A549 (cell line): ENCODE measurements around the gene CRADD. TPM values are rescaled to one million over a fixed set of nuclear protein-coding genes. Genes with fewer than 3 reads are reported as not detected.
A peak's percentile ranks its signal among the peaks of the same experiment; 100 is the strongest.

ENCODE experiments used
- ATAC-seq, 2 experiments: fragments of 200-7000 bp in 1 of 2; fragments of >200 bp in 1 of 2; cut with Nextera tagmentation in 1 of 2; cut with Tn5 transposase in 1 of 2; 3 replicates each; pipeline versions ENCODE4 v1.8.0 to v1.9.1; 2018 to 2020; ENCODE audit warnings: mild to moderate bottlenecking in 1 of 2, moderate library complexity in 1 of 2
- CTCF ChIA-PET: fragments of 300-600 bp; sonication (Branson Sonifier 250); formaldehyde crosslinking; extraction: SDS; loops from one replicate; lab custom pipeline; 2021; ENCODE audit warnings: antibody characterized with exemption, inconsistent platforms; lab: Yijun Ruan, JAX
- POLR2A ChIA-PET: fragments of 350-600 bp; formaldehyde crosslinking; extraction: SDS; loops from one replicate; lab custom pipeline; 2021; ENCODE audit warnings: antibody characterized with exemption, inconsistent platforms; lab: Yijun Ruan, JAX
- DNase-seq, 2 experiments: peaks; one replicate each; pipeline versions ENCODE4 v3.0.0 to v3.0.0-alpha.2; 2011 to 2016; ENCODE audit warnings: low read depth in 1 of 2, low spot score in 1 of 2
- FAIRE-seq: peaks from 2 replicates; lab custom pipeline; 2011; peaks lifted over from hg19 to GRCh38; lab: Jason Lieb, UNC
- H3K27ac ChIP-seq, 2 experiments: fragments of >200 bp; sonication (Bioruptor Twin); formaldehyde crosslinking; 3 replicates each; pipeline ENCODE4 v1.5.1; 2016 to 2017
- H3K4me1 ChIP-seq: fragments of >200 bp; sonication (Bioruptor Twin); formaldehyde crosslinking; 3 replicates; pipeline ENCODE4 v1.6.1; 2016
- H3K4me2 ChIP-seq: fragments of >200 bp; sonication (Bioruptor Twin); formaldehyde crosslinking; 3 replicates; pipeline ENCODE4 v1.6.1; 2016
- H3K4me3 ChIP-seq: fragments of >200 bp; sonication (Bioruptor Twin); formaldehyde crosslinking; 3 replicates; pipeline ENCODE4 v1.5.1; 2016
- H3K9me3 ChIP-seq: fragments of >200 bp; sonication (Bioruptor Twin); formaldehyde crosslinking; 3 replicates; pipeline ENCODE4 v1.6.1; 2016
- CEBPB ChIP-seq, 2 experiments: fragments of >200 bp in 1 of 2; sonication (Bioruptor Twin) in 1 of 2; formaldehyde crosslinking in 1 of 2; IDR thresholded peaks; 2 replicates each; pipeline ENCODE4 v1.6.1; 2012 to 2016
- EHF ChIP-seq: fragments of 250-450 bp; sonication (Bioruptor Pico); IDR thresholded peaks from 2 replicates; pipeline ENCODE4 v1.5.0; 2020; ENCODE audit warnings: mild to moderate bottlenecking
- FOSB ChIP-seq: fragments of 250-450 bp; sonication (Bioruptor Pico); IDR thresholded peaks from 2 replicates; pipeline ENCODE4 v1.5.0; 2020; ENCODE audit warnings: mild to moderate bottlenecking, moderate library complexity
- HDAC2 ChIP-seq: fragments of 200-600 bp; sonication (generic); IDR thresholded peaks from 2 replicates; pipeline ENCODE4 v1.6.1; 2016
- HEYL ChIP-seq: fragments of 250-450 bp; sonication (Bioruptor Pico); IDR thresholded peaks from 2 replicates; pipeline ENCODE4 v1.8.0; 2021; ENCODE audit warnings: mild to moderate bottlenecking, moderate library complexity
- HOXA7 ChIP-seq: fragments of 250-450 bp; sonication (Bioruptor Pico); IDR thresholded peaks from 2 replicates; pipeline ENCODE4 v1.5.0; 2020; ENCODE audit warnings: mild to moderate bottlenecking, moderate library complexity
- HOXB13 ChIP-seq: fragments of 250-450 bp; sonication (Bioruptor Pico); IDR thresholded peaks from 2 replicates; pipeline ENCODE4 v1.5.0; 2020; ENCODE audit warnings: low read depth, mild to moderate bottlenecking, moderate library complexity
- JUNB ChIP-seq: fragments of >200 bp; sonication (Bioruptor Twin); formaldehyde crosslinking; IDR thresholded peaks from 2 replicates; pipeline ENCODE4 v1.6.1; 2016
- KDM1A ChIP-seq: fragments of 200-600 bp; sonication (generic); IDR thresholded peaks from 2 replicates; pipeline ENCODE4 v1.6.1; 2016; ENCODE audit warnings: low read depth, mild to moderate bottlenecking
- NPAS2 ChIP-seq: fragments of 250-450 bp; sonication (Bioruptor Pico); IDR thresholded peaks from 2 replicates; pipeline ENCODE4 v1.8.0; 2022; ENCODE audit warnings: mild to moderate bottlenecking, moderate library complexity, borderline replicate concordance
- NR3C1 ChIP-seq: fragments of >200 bp; sonication (Bioruptor Twin); formaldehyde crosslinking; IDR thresholded peaks from 3 replicates; pipeline ENCODE4 v1.6.1; 2017
- PHF8 ChIP-seq: fragments of 200-600 bp; sonication (generic); IDR thresholded peaks from 2 replicates; pipeline ENCODE4 v1.6.1; 2016; ENCODE audit warnings: low read depth, mild to moderate bottlenecking, antibody characterized with exemption, moderate library complexity, borderline replicate concordance
- POLR2AphosphoS2 ChIP-seq: conservative IDR thresholded peaks from 2 replicates; pipeline ENCODE4 v1.6.1; 2012; ENCODE audit warnings: low read length, improper control_type of control experiment, inconsistent platforms
- RFX5 ChIP-seq: fragments of 450-650 bp; IDR thresholded peaks from 2 replicates; pipeline ENCODE4 v1.7.1; 2014; ENCODE audit warnings: antibody characterized with exemption, mild to moderate bottlenecking, moderate library complexity
- RNF2 ChIP-seq: fragments of 200-600 bp; sonication (generic); IDR thresholded peaks from 2 replicates; pipeline ENCODE4 v1.6.1; 2016; ENCODE audit warnings: low read depth, mild to moderate bottlenecking, antibody characterized with exemption, moderate library complexity, borderline replicate concordance
- TP53 ChIP-seq: fragments of 250-450 bp; sonication (Bioruptor Pico); IDR thresholded peaks from 2 replicates; pipeline ENCODE4 v1.5.0; 2021; ENCODE audit warnings: mild to moderate bottlenecking, moderate library complexity
- ZC3H11A ChIP-seq: fragments of 450-650 bp; IDR thresholded peaks from 2 replicates; pipeline ENCODE4 v1.6.1; 2014; ENCODE audit warnings: antibody characterized with exemption, mild to moderate bottlenecking
- ZNF302 ChIP-seq: fragments of 250-450 bp; sonication (Bioruptor Pico); IDR thresholded peaks from 2 replicates; pipeline ENCODE4 v1.9.0; 2021; ENCODE audit warnings: inconsistent platforms, mild to moderate bottlenecking, moderate library complexity
- WGBS: methylation state at CpG from one replicate; pipeline ENCODE4 v1.1.6; 2017; ENCODE audit errors: missing lambda C conversion rate; 5-methylcytosine and 5-hydroxymethylcytosine counted together
- polyA plus RNA-seq, 4 experiments: library from polyadenylated mRNA; depleted of rRNA in 3 of 4; stranded (reverse); fragments of >200 nt; fragmentation: RNase III in 1 of 4; extraction: RNeasy Plus Mini Kit Qiagen cat#74134 plus additional on column Dnase treatment in 1 of 4; gene quantifications; 2 replicates in 3 of 4; 3 replicates in 1 of 4; pipeline ENCODE4 v1.2.3, GENCODE V29; 2011 to 2017
- TF ChIP-seq, protein P1 (sequence below): fragments of 450-650 bp; IDR thresholded peaks from 2 replicates; pipeline ENCODE4 v1.6.1; 2014; ENCODE audit warnings: antibody characterized with exemption
- TF ChIP-seq, protein P2 (sequence below): IDR thresholded peaks from 2 replicates; pipeline ENCODE4 v1.6.1; 2012; ENCODE audit warnings: low read depth, borderline replicate concordance
- TF ChIP-seq, protein P3 (sequence below): fragments of 250-450 bp; sonication (Bioruptor Pico); IDR thresholded peaks from 2 replicates; pipeline ENCODE4 v1.5.0; 2021; ENCODE audit warnings: mild to moderate bottlenecking, moderate library complexity, borderline replicate concordance
- TF ChIP-seq, protein P4 (sequence below): fragments of >200 bp; sonication (Bioruptor Twin); formaldehyde crosslinking; IDR thresholded peaks from 3 replicates; pipeline ENCODE4 v1.6.1; 2016

CRADD gene
- polyA plus RNA-seq, 2 of the 4 experiments (the other 2 are of a cell fraction) = 13.2 to 23.0 TPM

DNA sequence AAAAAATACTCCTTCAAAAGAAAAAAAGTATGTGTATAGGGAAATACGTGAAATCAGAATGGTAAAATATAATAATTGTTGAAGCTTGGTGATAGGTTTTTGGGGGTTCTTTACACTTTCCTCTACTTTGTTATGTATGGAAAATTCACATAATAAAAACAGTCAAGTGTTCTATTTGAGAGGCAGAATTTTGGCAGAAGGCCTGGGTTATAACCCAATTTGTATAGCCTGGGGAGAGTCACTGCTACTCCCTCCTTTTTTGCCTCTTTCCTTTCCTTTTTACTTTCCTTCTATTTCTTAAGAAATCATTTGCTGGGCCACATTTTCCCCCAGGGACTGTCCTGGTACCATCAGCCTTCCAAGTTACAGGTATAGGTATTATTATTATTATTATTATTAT, 105.7 kb downstream of the CRADD start:
- POLR2A ChIA-PET = no interaction called here
- peak overlapping the region; percentile 76; the same call in 1 of the 3 replicates for H3K4me2 ChIP-seq
- no peak for ATAC-seq

DNA sequence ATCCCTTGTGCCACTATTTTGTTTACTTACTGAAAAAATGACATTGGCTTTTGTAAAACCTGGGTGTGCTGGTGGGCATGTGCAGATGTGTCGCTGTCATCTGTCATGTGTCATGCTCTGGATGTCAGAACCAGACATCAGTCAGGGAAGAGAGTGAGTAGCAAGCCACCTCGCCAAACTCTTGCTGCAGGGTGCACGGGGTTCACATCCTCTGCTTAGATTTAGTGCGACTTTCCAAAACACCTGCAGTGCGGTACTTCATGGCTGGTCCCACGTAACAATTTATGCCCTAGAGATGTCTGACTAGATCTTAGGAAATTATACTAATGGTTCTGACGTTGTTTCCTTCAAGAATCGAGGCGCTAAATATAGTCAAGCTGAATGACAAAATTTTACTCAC, 106.7 kb downstream of the CRADD start:
- no peak overlapping the region for H3K4me3 ChIP-seq
- no peak for TF ChIP-seq PHF8
- no peak for TF ChIP-seq NR3C1
- TF ChIP-seq ZC3H11A = no peak; the same call in 1 of the 2 replicates
- DNase-seq (no peak), ATAC-seq (no peak), FAIRE-seq (no peak)
- WGBS = 61% methylated on average over 9 of the region's 9 CpGs
- ChIA-PET CTCF (interaction anchor here (0.6 to 3.6 kb wide), 6 partner anchors 9 to 318 kb away, joined by 3 to 44 read pairs (median 5); no protein-coding TSS in a partner anchor), POLR2A (interaction anchor here (1.9 to 2.5 kb wide), 2 partner anchors 214 to 318 kb away, joined by 8 to 11 read pairs; no protein-coding TSS in a partner anchor)
- peak overlapping the region; percentile 84 to 89 for H3K27ac ChIP-seq
- H3K9me3 ChIP-seq = peaks cover 6% of the 10 kb centered on the region; the same call in 2 of the 3 replicates
- H3K4me1 ChIP-seq = peaks cover 44% of the 10 kb centered on the region
- peak overlapping the region; percentile 76 for H3K4me2 ChIP-seq

More for the DNA sequence above, 105.7 kb downstream of the CRADD start:
- H3K27ac ChIP-seq = peak overlapping the region; percentile 84 to 89
- 89% methylated on average over 1 of the region's 1 CpG for WGBS
- peaks cover 3% of the 10 kb centered on the region; the same call in 2 of the 3 replicates for H3K9me3 ChIP-seq
- CTCF ChIA-PET = interaction anchor here (0.6 to 3.6 kb wide), 2 partner anchors 78 to 319 kb away, joined by 5 to 44 read pairs; no protein-coding TSS in a partner anchor
- H3K4me3 ChIP-seq = no peak overlapping the region
- FAIRE-seq (no peak), DNase-seq (no peak)
- TF ChIP-seq, protein P1, sequence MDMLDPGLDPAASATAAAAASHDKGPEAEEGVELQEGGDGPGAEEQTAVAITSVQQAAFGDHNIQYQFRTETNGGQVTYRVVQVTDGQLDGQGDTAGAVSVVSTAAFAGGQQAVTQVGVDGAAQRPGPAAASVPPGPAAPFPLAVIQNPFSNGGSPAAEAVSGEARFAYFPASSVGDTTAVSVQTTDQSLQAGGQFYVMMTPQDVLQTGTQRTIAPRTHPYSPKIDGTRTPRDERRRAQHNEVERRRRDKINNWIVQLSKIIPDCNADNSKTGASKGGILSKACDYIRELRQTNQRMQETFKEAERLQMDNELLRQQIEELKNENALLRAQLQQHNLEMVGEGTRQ = no peak
- no peak for TF ChIP-seq FOSB
- TF ChIP-seq, protein P2, sequence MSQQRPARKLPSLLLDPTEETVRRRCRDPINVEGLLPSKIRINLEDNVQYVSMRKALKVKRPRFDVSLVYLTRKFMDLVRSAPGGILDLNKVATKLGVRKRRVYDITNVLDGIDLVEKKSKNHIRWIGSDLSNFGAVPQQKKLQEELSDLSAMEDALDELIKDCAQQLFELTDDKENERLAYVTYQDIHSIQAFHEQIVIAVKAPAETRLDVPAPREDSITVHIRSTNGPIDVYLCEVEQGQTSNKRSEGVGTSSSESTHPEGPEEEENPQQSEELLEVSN = no peak
- TF ChIP-seq ZNF302 (CRISPR knock-in tag) = no peak
- no peak for TF ChIP-seq NPAS2
- TF ChIP-seq, protein P3, sequence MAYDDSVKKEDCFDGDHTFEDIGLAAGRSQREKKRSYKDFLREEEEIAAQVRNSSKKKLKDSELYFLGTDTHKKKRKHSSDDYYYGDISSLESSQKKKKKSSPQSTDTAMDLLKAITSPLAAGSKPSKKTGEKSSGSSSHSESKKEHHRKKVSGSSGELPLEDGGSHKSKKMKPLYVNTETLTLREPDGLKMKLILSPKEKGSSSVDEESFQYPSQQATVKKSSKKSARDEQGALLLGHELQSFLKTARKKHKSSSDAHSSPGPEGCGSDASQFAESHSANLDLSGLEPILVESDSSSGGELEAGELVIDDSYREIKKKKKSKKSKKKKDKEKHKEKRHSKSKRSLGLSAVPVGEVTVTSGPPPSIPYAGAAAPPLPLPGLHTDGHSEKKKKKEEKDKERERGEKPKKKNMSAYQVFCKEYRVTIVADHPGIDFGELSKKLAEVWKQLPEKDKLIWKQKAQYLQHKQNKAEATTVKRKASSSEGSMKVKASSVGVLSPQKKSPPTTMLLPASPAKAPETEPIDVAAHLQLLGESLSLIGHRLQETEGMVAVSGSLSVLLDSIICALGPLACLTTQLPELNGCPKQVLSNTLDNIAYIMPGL = no peak
- no peak for TF ChIP-seq TP53
- TF ChIP-seq HOXB13 (CRISPR knock-in tag) = no peak
- no peak for TF ChIP-seq EHF (CRISPR knock-in tag)
- TF ChIP-seq RFX5 = no peak
- TF ChIP-seq, protein P4, sequence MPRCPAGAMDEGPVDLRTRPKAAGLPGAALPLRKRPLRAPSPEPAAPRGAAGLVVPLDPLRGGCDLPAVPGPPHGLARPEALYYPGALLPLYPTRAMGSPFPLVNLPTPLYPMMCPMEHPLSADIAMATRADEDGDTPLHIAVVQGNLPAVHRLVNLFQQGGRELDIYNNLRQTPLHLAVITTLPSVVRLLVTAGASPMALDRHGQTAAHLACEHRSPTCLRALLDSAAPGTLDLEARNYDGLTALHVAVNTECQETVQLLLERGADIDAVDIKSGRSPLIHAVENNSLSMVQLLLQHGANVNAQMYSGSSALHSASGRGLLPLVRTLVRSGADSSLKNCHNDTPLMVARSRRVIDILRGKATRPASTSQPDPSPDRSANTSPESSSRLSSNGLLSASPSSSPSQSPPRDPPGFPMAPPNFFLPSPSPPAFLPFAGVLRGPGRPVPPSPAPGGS = no peak
- TF ChIP-seq POLR2AphosphoS2 = no peak
- TF ChIP-seq JUNB = no peak
- TF ChIP-seq HEYL (CRISPR knock-in tag) = no peak
- no peak for TF ChIP-seq HDAC2
- TF ChIP-seq RNF2 = no peak
- no peak for TF ChIP-seq HOXA7 (CRISPR knock-in tag)
- TF ChIP-seq KDM1A = no peak
- no peak for TF ChIP-seq CEBPB (IDR thresholded peaks at IDR 0.05)
- peaks cover 44% of the 10 kb centered on the region for H3K4me1 ChIP-seq
